ENCODE measurements around the gene LMF1. TPM values are rescaled to one million over a fixed set of nuclear protein-coding genes. Genes with fewer than 3 reads are reported as not detected.

LMF1 gene
- polyA plus RNA-seq, 3 donors = 5.9 to 14.7 (median 10.6) TPM

- no peaks in the 10 kb centered on the region for H3K36me3 ChIP-seq (replicated peaks in 1 of 2; ENCODE audit: control insufficient read depth in 1 of 2, insufficient read depth in 2 of 2, low read length in 2 of 2)
- H3K9me3 Mint-ChIP-seq = peaks cover 10 to 27% (median 19%) of the 10 kb centered on the region in 7 donors
- H3K9me3 ChIP-seq (replicated peaks in 1 of 2; ENCODE audit: control insufficient read depth in 1 of 2, insufficient read depth in 1 of 2, low read length in 2 of 2) = peaks cover 14 to 17% of the 10 kb centered on the region in 2 donors
- H3K27ac ChIP-seq (ENCODE audit: low read depth in 1 of 2, low read length in 2 of 2) = no peak overlapping the region
- no peak for DNase-seq
- H3K4me2 ChIP-seq (replicated peaks; ENCODE audit: extremely low read depth, low read length, poor library complexity, severe bottlenecking) = no peak overlapping the region
- H3K4me1 Mint-ChIP-seq = no peaks in the 10 kb centered on the region
- no peak overlapping the region for H3K9ac ChIP-seq (ENCODE audit: insufficient read depth, low read length, poor library complexity, severe bottlenecking)
- no peaks in the 10 kb centered on the region for H3K79me2 ChIP-seq (ENCODE audit: insufficient read depth, low read length)
- no peak overlapping the region for H3K4me3 Mint-ChIP-seq
- no peak overlapping the region for H3K4me3 ChIP-seq (replicated peaks in 1 of 3; ENCODE audit: low read depth in 2 of 3, low read length in 3 of 3)
- H3K4me1 ChIP-seq (ENCODE audit: control insufficient read depth in 1 of 2, insufficient read depth in 2 of 2, low read length in 2 of 2) = no peaks in the 10 kb centered on the region
- intact Hi-C loops (cut with micrococcal nuclease) = no loop called here
- no peak overlapping the region for H2AFZ ChIP-seq (ENCODE audit: insufficient read depth, low read depth, low read length, poor library complexity, severe bottlenecking)
- H3K27me3 Mint-ChIP-seq (ENCODE audit: low read depth in 3 of 3) = no peaks in the 10 kb centered on the region
- 90% methylated on average over 28 of the region's 32 CpGs for WGBS (ENCODE audit: insufficient coverage)
- H4K20me1 ChIP-seq (ENCODE audit: insufficient read depth, low read length) = no peaks in the 10 kb centered on the region
- no peak overlapping the region for H3K27ac Mint-ChIP-seq
- H3K27me3 ChIP-seq (ENCODE audit: control insufficient read depth in 2 of 2, insufficient read depth in 2 of 2, low read length in 2 of 2) = no peaks in the 10 kb centered on the region
- TF ChIP-seq, protein P1, sequence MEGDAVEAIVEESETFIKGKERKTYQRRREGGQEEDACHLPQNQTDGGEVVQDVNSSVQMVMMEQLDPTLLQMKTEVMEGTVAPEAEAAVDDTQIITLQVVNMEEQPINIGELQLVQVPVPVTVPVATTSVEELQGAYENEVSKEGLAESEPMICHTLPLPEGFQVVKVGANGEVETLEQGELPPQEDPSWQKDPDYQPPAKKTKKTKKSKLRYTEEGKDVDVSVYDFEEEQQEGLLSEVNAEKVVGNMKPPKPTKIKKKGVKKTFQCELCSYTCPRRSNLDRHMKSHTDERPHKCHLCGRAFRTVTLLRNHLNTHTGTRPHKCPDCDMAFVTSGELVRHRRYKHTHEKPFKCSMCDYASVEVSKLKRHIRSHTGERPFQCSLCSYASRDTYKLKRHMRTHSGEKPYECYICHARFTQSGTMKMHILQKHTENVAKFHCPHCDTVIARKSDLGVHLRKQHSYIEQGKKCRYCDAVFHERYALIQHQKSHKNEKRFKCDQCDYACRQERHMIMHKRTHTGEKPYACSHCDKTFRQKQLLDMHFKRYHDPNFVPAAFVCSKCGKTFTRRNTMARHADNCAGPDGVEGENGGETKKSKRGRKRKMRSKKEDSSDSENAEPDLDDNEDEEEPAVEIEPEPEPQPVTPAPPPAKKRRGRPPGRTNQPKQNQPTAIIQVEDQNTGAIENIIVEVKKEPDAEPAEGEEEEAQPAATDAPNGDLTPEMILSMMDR (IDR thresholded peaks at IDR 0.05) = no peak
- peaks cover 6 to 14% of the 10 kb centered on the region in 2 donors for H3K36me3 Mint-ChIP-seq
Measured at GRCh38 chr16:901715-902601, 68.8 kb downstream of the LMF1 start.

GRCh38 chr16:901149-901548, 69.6 kb downstream of the LMF1 start:
- no peak overlapping the region for H3K27ac ChIP-seq (ENCODE audit: low read depth in 1 of 2, low read length in 2 of 2)
- Mint-ChIP-seq H3K27me3 (ENCODE audit: low read depth in 3 of 3) (no peaks in the 10 kb centered on the region), H3K4me3 (no peak overlapping the region), H3K36me3 (peaks cover 2 to 7% of the 10 kb centered on the region in 2 donors), H3K9me3 (peaks cover 6 to 20% (median 14%) of the 10 kb centered on the region in 7 donors), H3K27ac (no peak overlapping the region), H3K4me1 (no peaks in the 10 kb centered on the region)
- DNase-seq = no peak
- H3K9me3 ChIP-seq (replicated peaks in 1 of 2; ENCODE audit: control insufficient read depth in 1 of 2, insufficient read depth in 1 of 2, low read length in 2 of 2) = peaks cover 6 to 11% of the 10 kb centered on the region in 2 donors
- intact Hi-C loops (cut with micrococcal nuclease) = no loop called here
- no peak overlapping the region for H2AFZ ChIP-seq (ENCODE audit: insufficient read depth, low read depth, low read length, poor library complexity, severe bottlenecking)
- H3K79me2 ChIP-seq (ENCODE audit: insufficient read depth, low read length) = no peaks in the 10 kb centered on the region
- H3K4me2 ChIP-seq (replicated peaks; ENCODE audit: extremely low read depth, low read length, poor library complexity, severe bottlenecking) = no peak overlapping the region
- no peaks in the 10 kb centered on the region for H3K36me3 ChIP-seq (replicated peaks in 1 of 2; ENCODE audit: control insufficient read depth in 1 of 2, insufficient read depth in 2 of 2, low read length in 2 of 2)
- no peaks in the 10 kb centered on the region for H3K4me1 ChIP-seq (ENCODE audit: control insufficient read depth in 1 of 2, insufficient read depth in 2 of 2, low read length in 2 of 2)
- H3K4me3 ChIP-seq (replicated peaks in 1 of 3; ENCODE audit: low read depth in 2 of 3, low read length in 3 of 3) = no peak overlapping the region
- no peaks in the 10 kb centered on the region for H3K27me3 ChIP-seq (ENCODE audit: control insufficient read depth in 2 of 2, insufficient read depth in 2 of 2, low read length in 2 of 2)
- WGBS (ENCODE audit: insufficient coverage) = 89% methylated on average over 7 of the region's 11 CpGs
- H4K20me1 ChIP-seq (ENCODE audit: insufficient read depth, low read length) = no peaks in the 10 kb centered on the region
- no peak overlapping the region for H3K9ac ChIP-seq (ENCODE audit: insufficient read depth, low read length, poor library complexity, severe bottlenecking)
- TF ChIP-seq, protein P1 (IDR thresholded peaks at IDR 0.05) = no peak

Measured in CD14-positive monocyte (primary cell).